IgD-negative memory B cell (primary cell): Measurements from ENCODE around the gene ETV3L. TPM values are rescaled to one million over a fixed set of nuclear protein-coding genes. Genes with fewer than 3 reads are reported as not detected.
"Not testable (repeated sequence)": the region's sequence is repeated elsewhere in the genome, so short reads cannot be mapped to it uniquely, and the experiment has no call there.

Source experiments
- H3K27ac Mint-ChIP-seq, 3 donors: one replicate each; pipeline ENCODE4 v1.8.0; 2020 to 2022; ENCODE audit warnings: mild to moderate bottlenecking in 3 of 3, mixed read lengths in 3 of 3, moderate library complexity in 1 of 3
- H3K27me3 Mint-ChIP-seq: one replicate; pipeline ENCODE4 v1.8.0; 2021; ENCODE audit warnings: mixed read lengths
- H3K36me3 Mint-ChIP-seq: one replicate; pipeline ENCODE4 v1.8.0; 2020; ENCODE audit warnings: mild to moderate bottlenecking, mixed read lengths
- H3K4me1 Mint-ChIP-seq, 3 donors: one replicate each; pipeline ENCODE4 v1.8.0; 2020 to 2022; ENCODE audit warnings: mixed read lengths in 3 of 3, mild to moderate bottlenecking in 1 of 3
- H3K4me3 Mint-ChIP-seq, 4 donors: one replicate each; pipeline ENCODE4 v1.8.0; 2020 to 2022; ENCODE audit warnings: mild to moderate bottlenecking in 4 of 4, mixed read lengths in 4 of 4, moderate library complexity in 3 of 4
- H3K9me3 Mint-ChIP-seq, 3 donors: one replicate each; pipeline ENCODE4 v1.8.0; 2020 to 2021; ENCODE audit warnings: mixed read lengths in 3 of 3, mild to moderate bottlenecking in 1 of 3
- polyA plus RNA-seq: library from polyadenylated mRNA; unstranded; fragments of 300-500 nt; fragmentation: Illumina TruSeq; gene quantifications from one replicate; pipeline ENCODE4 v1.2.3, GENCODE V29; 2021

Gene ETV3L
- polyA plus RNA-seq, 1 donor from 2014 or later: not detected

DNA sequence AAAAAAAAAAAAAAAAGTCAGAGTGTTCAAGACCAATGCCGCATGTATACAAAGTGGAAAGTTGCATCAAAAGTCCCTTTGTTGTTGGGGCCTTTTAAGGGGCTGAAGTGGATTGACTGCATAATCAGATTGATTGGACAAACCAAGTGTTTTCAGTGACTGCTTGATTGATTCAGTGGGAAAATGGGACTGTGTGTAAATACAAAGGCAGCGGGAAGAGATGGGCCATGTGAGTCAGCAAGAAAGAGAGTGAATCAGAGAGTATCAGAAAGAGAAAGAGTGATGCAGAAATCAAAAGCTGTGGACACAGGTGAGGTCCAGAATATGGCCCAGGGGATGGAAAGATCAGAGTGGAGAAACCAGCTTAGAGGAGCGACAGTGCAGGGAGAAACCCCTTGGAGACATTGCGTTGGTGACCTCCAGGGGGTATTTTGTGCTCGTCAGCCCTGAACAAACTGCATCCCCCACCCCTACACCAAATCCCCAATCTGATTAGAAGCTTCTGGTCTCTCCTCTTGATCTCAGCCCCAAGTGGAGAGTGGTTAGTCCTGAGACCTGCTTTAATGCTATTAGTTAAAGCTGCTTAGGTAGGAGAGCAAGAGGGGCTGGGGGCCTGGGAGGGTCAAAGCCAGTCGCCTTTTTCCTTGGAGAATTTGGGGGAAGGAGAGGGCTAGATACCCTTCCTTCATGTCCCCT is 5.1 kb upstream of the ETV3L start:
- Mint-ChIP-seq H3K27me3 (peaks cover 27% of the 10 kb centered on the region), H3K4me3 (no peak overlapping the region), H3K4me1 (peaks cover 0 to 4% (median 0%) of the 10 kb centered on the region in 3 donors), H3K36me3 (peaks cover 5% of the 10 kb centered on the region), H3K27ac (no peak overlapping the region), H3K9me3 (no peaks in the 10 kb centered on the region)

DNA sequence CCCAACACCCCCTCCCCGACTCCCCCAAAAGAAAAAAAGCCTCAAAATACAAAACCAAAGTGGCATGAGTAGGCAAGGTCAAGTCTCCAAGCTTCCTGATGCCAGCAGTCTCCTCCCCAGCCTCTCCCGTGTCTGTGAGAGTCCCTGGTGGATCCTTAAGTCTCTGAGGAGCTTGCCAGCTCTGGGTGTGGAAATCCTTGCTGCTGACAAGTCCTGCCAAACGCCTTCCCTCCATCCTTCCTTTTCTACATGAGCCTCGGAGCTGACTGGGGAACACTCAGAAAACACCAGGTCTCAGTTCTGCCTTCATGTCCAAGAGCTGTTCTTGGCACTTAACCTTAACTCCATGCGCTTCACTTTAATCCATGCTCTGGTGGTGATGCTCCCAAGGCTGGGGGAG is 3.7 kb upstream of the ETV3L start:
- Mint-ChIP-seq H3K4me1 (peaks cover 0 to 4% (median 2%) of the 10 kb centered on the region in 3 donors), H3K36me3 (peaks cover 5% of the 10 kb centered on the region), H3K9me3 (no peaks in the 10 kb centered on the region), H3K27me3 (peaks cover 14% of the 10 kb centered on the region), H3K4me3 (no peak overlapping the region), H3K27ac (no peak overlapping the region)

- H3K4me1 Mint-ChIP-seq: peaks cover 0 to 4% (median 2%) of the 10 kb centered on the region in 3 donors
- peaks cover 5% of the 10 kb centered on the region for H3K36me3 Mint-ChIP-seq
- H3K27ac Mint-ChIP-seq: no peak overlapping the region
- H3K27me3 Mint-ChIP-seq: no peaks in the 10 kb centered on the region
- no peak overlapping the region for H3K4me3 Mint-ChIP-seq
- H3K9me3 Mint-ChIP-seq: no peaks in the 10 kb centered on the region
Measured at GRCh38 chr1:157101149-157101548, 1.5 kb upstream of the ETV3L start.

DNA sequence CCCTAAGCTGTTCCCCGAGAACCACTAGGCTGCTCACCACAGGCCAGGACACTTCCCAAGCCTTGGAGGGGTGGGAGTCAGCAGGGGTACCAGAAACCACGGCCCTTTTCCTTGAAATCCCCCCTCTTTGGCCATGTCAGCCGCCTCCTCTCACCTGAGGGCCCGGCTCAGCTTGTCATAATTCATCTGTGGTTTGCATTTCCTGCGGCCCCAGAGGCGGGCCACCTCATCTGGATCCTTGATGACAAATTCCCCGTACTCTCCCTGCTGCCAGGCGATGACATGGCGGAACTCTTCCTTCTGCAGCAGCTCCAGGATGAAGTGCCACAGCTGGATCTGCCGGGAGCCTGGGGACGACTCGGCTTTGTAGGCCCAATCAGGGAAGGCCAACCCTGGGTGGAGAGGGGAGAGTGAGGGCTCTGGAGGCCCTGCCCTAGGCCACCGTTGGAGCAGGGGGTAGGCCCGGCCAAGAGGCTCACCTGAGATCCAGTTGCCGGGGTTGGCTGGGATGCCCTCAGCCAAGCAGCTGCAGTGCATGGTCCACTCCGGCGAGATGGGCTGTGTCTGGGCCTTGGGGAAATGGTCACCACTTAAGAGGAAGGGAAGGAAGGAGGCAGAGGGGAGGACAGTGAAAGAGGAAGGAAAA is 498 bp downstream of the ETV3L start:
- H3K27ac Mint-ChIP-seq, H3K4me3 Mint-ChIP-seq, H3K9me3 Mint-ChIP-seq, H3K4me1 Mint-ChIP-seq, H3K36me3 Mint-ChIP-seq, H3K27me3 Mint-ChIP-seq: not testable (repeated sequence)

DNA sequence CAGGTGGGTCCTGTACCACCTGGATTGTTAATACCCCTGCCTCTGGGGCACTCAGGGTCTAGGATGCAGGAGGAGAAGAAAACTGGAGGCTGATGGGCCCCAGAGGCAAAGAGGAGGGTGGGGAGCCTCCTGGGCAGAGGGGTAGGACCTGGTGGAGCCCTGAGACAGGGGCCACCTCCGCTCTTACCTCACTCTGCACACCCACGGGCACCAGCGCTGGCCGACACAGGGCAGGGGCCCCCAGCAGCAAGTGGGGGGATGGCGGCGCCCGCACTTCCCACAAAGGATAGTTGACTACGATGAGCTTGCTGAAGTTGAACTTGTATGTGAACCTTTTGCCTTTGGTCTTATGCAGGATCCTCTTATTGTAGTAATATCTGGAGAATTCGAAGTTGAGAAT is 1.1 kb downstream of the ETV3L start:
- Mint-ChIP-seq H3K27ac (no peak overlapping the region), H3K9me3 (no peaks in the 10 kb centered on the region), H3K4me3 (no peak overlapping the region), H3K36me3 (peaks cover 5% of the 10 kb centered on the region), H3K27me3 (no peaks in the 10 kb centered on the region), H3K4me1 (peaks cover 0 to 2% (median 0%) of the 10 kb centered on the region in 3 donors)

DNA sequence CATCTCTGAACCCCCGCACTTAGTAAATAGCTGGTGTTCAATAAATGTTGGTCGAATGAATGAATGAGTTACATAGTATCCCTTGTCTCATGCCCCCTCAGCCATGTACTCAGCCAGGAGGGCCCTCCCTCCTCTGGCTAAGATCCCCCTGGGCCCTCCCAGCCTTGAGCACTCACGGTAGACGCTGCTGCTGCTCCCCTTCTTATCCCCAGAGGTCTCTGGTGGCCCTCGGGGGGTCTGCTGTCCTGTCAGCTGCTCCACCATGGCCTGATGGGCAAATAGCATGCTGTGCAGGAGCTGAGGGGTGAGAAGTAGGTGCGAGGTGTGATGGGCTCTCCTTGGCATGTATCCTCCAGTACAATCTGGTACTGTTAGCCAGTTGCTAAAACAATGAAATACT is 1.9 kb downstream of the ETV3L start:
- Mint-ChIP-seq H3K27me3 (no peaks in the 10 kb centered on the region), H3K27ac (no peak overlapping the region), H3K36me3 (peaks cover 5% of the 10 kb centered on the region), H3K4me1 (peaks cover 0 to 2% (median 0%) of the 10 kb centered on the region in 3 donors), H3K9me3 (no peaks in the 10 kb centered on the region), H3K4me3 (no peak overlapping the region)

- Mint-ChIP-seq H3K27ac (no peak overlapping the region), H3K4me1 (peaks cover 0 to 2% (median 0%) of the 10 kb centered on the region in 3 donors), H3K27me3 (no peaks in the 10 kb centered on the region), H3K9me3 (no peaks in the 10 kb centered on the region), H3K36me3 (peaks cover 3% of the 10 kb centered on the region), H3K4me3 (no peak overlapping the region)
Measured at GRCh38 chr1:157096881-157097280, 2.7 kb downstream of the ETV3L start.

GRCh38 chr1:157095551-157095950 is 4.1 kb downstream of the ETV3L start:
- Mint-ChIP-seq H3K4me1 (peaks cover 0 to 2% (median 0%) of the 10 kb centered on the region in 3 donors), H3K4me3 (no peak overlapping the region), H3K27me3 (no peaks in the 10 kb centered on the region), H3K36me3 (no peaks in the 10 kb centered on the region), H3K9me3 (no peaks in the 10 kb centered on the region), H3K27ac (no peak overlapping the region)

GRCh38 chr1:157095091-157095490 is 4.5 kb downstream of the ETV3L start:
- Mint-ChIP-seq H3K27me3 (no peaks in the 10 kb centered on the region), H3K27ac (no peak overlapping the region), H3K4me1 (peaks cover 0 to 2% (median 0%) of the 10 kb centered on the region in 3 donors), H3K4me3 (no peak overlapping the region), H3K36me3 (no peaks in the 10 kb centered on the region), H3K9me3 (no peaks in the 10 kb centered on the region)

GRCh38 chr1:157092831-157093230 is 6.8 kb downstream of the ETV3L start:
- Mint-ChIP-seq H3K36me3 (no peaks in the 10 kb centered on the region), H3K9me3 (no peaks in the 10 kb centered on the region), H3K4me1 (no peaks in the 10 kb centered on the region), H3K27ac (no peak overlapping the region), H3K4me3 (no peak overlapping the region), H3K27me3 (no peaks in the 10 kb centered on the region)

GRCh38 chr1:157091668-157092273 is 7.8 kb downstream of the ETV3L start:
- Mint-ChIP-seq H3K4me1 (no peaks in the 10 kb centered on the region), H3K27me3 (no peaks in the 10 kb centered on the region), H3K4me3 (no peak overlapping the region), H3K9me3 (no peaks in the 10 kb centered on the region), H3K27ac (no peak overlapping the region), H3K36me3 (no peaks in the 10 kb centered on the region)

DNA sequence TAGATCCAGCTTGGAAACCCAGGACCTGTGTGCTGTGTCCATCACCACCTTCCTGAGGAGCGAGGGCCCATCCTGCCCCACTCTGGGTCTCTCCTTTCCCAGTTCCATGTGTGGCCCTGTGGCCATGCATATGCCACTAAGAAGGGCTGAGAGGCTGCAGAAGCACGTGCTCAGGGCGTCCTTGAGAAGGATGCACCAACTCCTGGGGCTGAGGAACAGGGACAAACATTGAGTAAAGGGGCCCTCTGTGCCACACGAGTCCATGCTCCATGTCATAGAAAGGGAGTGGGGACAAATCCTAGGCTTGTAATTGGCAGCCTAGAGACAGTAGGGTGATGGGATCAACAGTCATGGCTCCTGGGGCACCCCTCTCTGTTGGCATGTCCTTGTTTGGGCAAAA is 8.4 kb downstream of the ETV3L start:
- Mint-ChIP-seq H3K27me3 (no peaks in the 10 kb centered on the region), H3K36me3 (no peaks in the 10 kb centered on the region), H3K4me1 (no peaks in the 10 kb centered on the region), H3K4me3 (no peak overlapping the region), H3K27ac (no peak overlapping the region), H3K9me3 (no peaks in the 10 kb centered on the region)

DNA sequence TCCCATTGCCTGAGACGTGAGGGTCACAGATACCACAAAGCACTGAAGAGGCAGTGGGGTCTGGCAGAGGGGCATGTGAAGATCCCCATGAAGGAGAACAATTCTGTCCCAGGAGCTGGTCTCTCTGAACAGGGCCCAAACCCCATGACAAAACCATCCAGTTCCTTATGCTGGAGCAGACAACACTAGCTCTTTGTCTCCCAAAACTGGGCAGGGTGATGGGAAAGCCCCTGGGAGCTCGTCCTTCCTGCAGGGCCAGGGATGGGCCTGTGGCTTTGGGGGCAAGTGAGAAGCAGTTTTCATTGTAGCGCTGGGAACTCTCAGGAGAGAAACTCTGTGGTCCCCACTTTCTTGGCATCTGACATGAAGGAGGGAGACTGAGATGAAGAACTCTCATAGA is 8.8 kb downstream of the ETV3L start:
- Mint-ChIP-seq H3K27ac (peak overlapping the region in 1 of 3 donors; percentile 23), H3K36me3 (no peaks in the 10 kb centered on the region), H3K9me3 (no peaks in the 10 kb centered on the region), H3K27me3 (no peaks in the 10 kb centered on the region), H3K4me1 (no peaks in the 10 kb centered on the region), H3K4me3 (no peak overlapping the region)

DNA sequence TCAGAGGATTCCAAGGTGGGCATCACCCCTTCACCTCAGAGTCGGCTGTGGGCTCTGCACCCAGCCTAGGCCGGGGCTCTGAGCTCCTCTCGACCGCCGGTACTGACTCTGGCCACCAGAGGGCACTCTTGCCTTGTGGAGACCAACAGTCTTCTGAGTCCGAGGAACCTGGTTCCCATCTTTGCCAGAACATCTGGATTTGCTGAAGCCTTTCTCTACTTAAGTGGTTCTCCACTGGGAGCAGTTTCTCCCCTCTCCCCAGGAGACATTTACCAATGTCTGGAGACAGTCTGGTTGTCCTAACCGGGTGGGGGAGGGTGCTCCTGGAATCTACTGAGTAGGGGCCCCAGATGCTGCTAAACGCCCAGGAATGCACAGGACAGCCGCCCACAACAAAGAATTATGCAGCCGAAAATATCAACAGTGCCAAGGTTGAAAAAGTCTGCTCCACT is 9.4 kb downstream of the ETV3L start:
- Mint-ChIP-seq H3K4me1 (no peaks in the 10 kb centered on the region), H3K4me3 (no peak overlapping the region), H3K27me3 (no peaks in the 10 kb centered on the region), H3K36me3 (no peaks in the 10 kb centered on the region), H3K27ac (peak overlapping the region in 1 of 3 donors; percentile 23), H3K9me3 (no peaks in the 10 kb centered on the region)

GRCh38 chr1:157089789-157090188 is 9.8 kb downstream of the ETV3L start:
- Mint-ChIP-seq H3K27me3 (no peaks in the 10 kb centered on the region), H3K4me1 (no peaks in the 10 kb centered on the region), H3K36me3 (no peaks in the 10 kb centered on the region), H3K27ac (no peak overlapping the region), H3K9me3 (no peaks in the 10 kb centered on the region), H3K4me3 (no peak overlapping the region)

DNA sequence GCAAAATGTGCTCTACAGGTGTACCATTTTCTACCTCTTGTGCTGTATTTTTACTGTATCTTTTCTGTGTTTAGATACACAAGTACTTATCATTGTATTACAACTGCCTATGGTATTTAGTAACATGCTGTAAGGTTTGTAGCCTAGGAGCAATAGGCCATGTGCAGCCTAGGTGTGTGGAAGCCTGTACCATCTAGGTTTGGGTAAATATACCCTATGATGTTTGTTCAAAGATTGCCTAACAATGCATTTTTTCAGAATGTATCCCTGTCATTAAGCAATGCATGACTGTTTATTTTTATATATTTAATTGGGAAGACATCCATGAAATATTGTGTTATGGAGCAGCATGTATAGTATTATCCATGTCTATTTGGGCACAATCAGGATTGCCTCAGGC is 11.0 kb downstream of the ETV3L start:
- no peak overlapping the region for H3K4me3 Mint-ChIP-seq
- no peaks in the 10 kb centered on the region for H3K9me3 Mint-ChIP-seq
- H3K27ac Mint-ChIP-seq: no peak overlapping the region
- no peaks in the 10 kb centered on the region for H3K4me1 Mint-ChIP-seq
- H3K27me3 Mint-ChIP-seq: no peaks in the 10 kb centered on the region
- H3K36me3 Mint-ChIP-seq: no peaks in the 10 kb centered on the region
